A549 (cell line): ENCODE results near the gene ZNF878. TPM values are rescaled to one million over a fixed set of nuclear protein-coding genes. Genes with fewer than 3 reads are reported as not detected.

Experiments
- ATAC-seq, 2 experiments: fragments of 200-7000 bp in 1 of 2; fragments of >200 bp in 1 of 2; cut with Nextera tagmentation in 1 of 2; cut with Tn5 transposase in 1 of 2; 3 replicates each; pipeline versions ENCODE4 v1.8.0 to v1.9.1; 2018 to 2020; ENCODE audit warnings: mild to moderate bottlenecking in 1 of 2, moderate library complexity in 1 of 2
- CTCF ChIA-PET: fragments of 300-600 bp; sonication (Branson Sonifier 250); formaldehyde crosslinking; extraction: SDS; loops from one replicate; lab custom pipeline; 2021; ENCODE audit warnings: antibody characterized with exemption, inconsistent platforms; lab: Yijun Ruan, JAX
- POLR2A ChIA-PET: fragments of 350-600 bp; formaldehyde crosslinking; extraction: SDS; loops from one replicate; lab custom pipeline; 2021; ENCODE audit warnings: antibody characterized with exemption, inconsistent platforms; lab: Yijun Ruan, JAX
- DNase-seq, 2 experiments: peaks; one replicate each; pipeline versions ENCODE4 v3.0.0 to v3.0.0-alpha.2; 2011 to 2016; ENCODE audit warnings: low read depth in 1 of 2, low spot score in 1 of 2
- FAIRE-seq: peaks from 2 replicates; lab custom pipeline; 2011; peaks lifted over from hg19 to GRCh38; lab: Jason Lieb, UNC
- H3K27ac ChIP-seq, 2 experiments: fragments of >200 bp; sonication (Bioruptor Twin); formaldehyde crosslinking; 3 replicates each; pipeline ENCODE4 v1.5.1; 2016 to 2017
- H3K4me1 ChIP-seq: fragments of >200 bp; sonication (Bioruptor Twin); formaldehyde crosslinking; 3 replicates; pipeline ENCODE4 v1.6.1; 2016
- H3K4me2 ChIP-seq: fragments of >200 bp; sonication (Bioruptor Twin); formaldehyde crosslinking; 3 replicates; pipeline ENCODE4 v1.6.1; 2016
- H3K4me3 ChIP-seq: fragments of >200 bp; sonication (Bioruptor Twin); formaldehyde crosslinking; 3 replicates; pipeline ENCODE4 v1.5.1; 2016
- H3K9me3 ChIP-seq: fragments of >200 bp; sonication (Bioruptor Twin); formaldehyde crosslinking; 3 replicates; pipeline ENCODE4 v1.6.1; 2016
- CBX2 ChIP-seq: fragments of 200-600 bp; sonication (generic); IDR thresholded peaks from 2 replicates; pipeline ENCODE4 v1.6.1; 2016; ENCODE audit warnings: low read depth, mild to moderate bottlenecking, borderline replicate concordance
- CBX8 ChIP-seq: fragments of 200-600 bp; sonication (generic); IDR thresholded peaks from 2 replicates; pipeline ENCODE4 v1.6.1; 2016
- CEBPB ChIP-seq, 2 experiments: fragments of >200 bp in 1 of 2; sonication (Bioruptor Twin) in 1 of 2; formaldehyde crosslinking in 1 of 2; IDR thresholded peaks; 2 replicates each; pipeline ENCODE4 v1.6.1; 2012 to 2016
- CHD2 ChIP-seq: fragments of 150-350 bp; IDR thresholded peaks from 2 replicates; pipeline ENCODE4 v1.6.1; 2014; ENCODE audit warnings: low read length; ENCODE audit not compliant: partially characterized antibody
- ELK1 ChIP-seq: fragments of 150-350 bp; IDR thresholded peaks from 2 replicates; pipeline ENCODE4 v1.6.1; 2014; ENCODE audit warnings: low read depth, mild to moderate bottlenecking, low read length
- ESRRA ChIP-seq: fragments of 150-350 bp; IDR thresholded peaks from 2 replicates; pipeline ENCODE4 v1.6.1; 2014; ENCODE audit warnings: mild to moderate bottlenecking, low read length, borderline replicate concordance
- GATA3 ChIP-seq: IDR thresholded peaks from 2 replicates; pipeline ENCODE4 v1.6.1; 2012; ENCODE audit warnings: borderline replicate concordance
- HOXB5 ChIP-seq: fragments of 250-450 bp; sonication (Bioruptor Pico); IDR thresholded peaks from 2 replicates; pipeline ENCODE4 v1.5.0; 2020; ENCODE audit warnings: mild to moderate bottlenecking, moderate library complexity
- KDM5A ChIP-seq: fragments of 200-600 bp; sonication (generic); IDR thresholded peaks from 2 replicates; pipeline ENCODE4 v1.6.1; 2016; ENCODE audit warnings: antibody characterized with exemption, mild to moderate bottlenecking
- MAZ ChIP-seq: fragments of 150-350 bp; IDR thresholded peaks from 2 replicates; pipeline ENCODE4 v1.6.1; 2014; ENCODE audit warnings: antibody characterized with exemption, low read depth, low read length, borderline replicate concordance
- NPAS2 ChIP-seq: fragments of 250-450 bp; sonication (Bioruptor Pico); IDR thresholded peaks from 2 replicates; pipeline ENCODE4 v1.8.0; 2022; ENCODE audit warnings: mild to moderate bottlenecking, moderate library complexity, borderline replicate concordance
- PHF8 ChIP-seq: fragments of 200-600 bp; sonication (generic); IDR thresholded peaks from 2 replicates; pipeline ENCODE4 v1.6.1; 2016; ENCODE audit warnings: low read depth, mild to moderate bottlenecking, antibody characterized with exemption, moderate library complexity, borderline replicate concordance
- RARB ChIP-seq: fragments of 250-450 bp; sonication (Bioruptor Pico); IDR thresholded peaks from 2 replicates; pipeline ENCODE4 v1.8.0; 2021; ENCODE audit warnings: mild to moderate bottlenecking, moderate library complexity
- RCOR1 ChIP-seq: fragments of 150-350 bp; IDR thresholded peaks from 2 replicates; pipeline ENCODE4 v1.6.1; 2014; ENCODE audit warnings: antibody characterized with exemption, low read length, low read depth
- TFCP2L1 ChIP-seq: fragments of 250-450 bp; sonication (Bioruptor Pico); IDR thresholded peaks from 2 replicates; pipeline ENCODE4 v1.5.0; 2021; ENCODE audit warnings: mild to moderate bottlenecking
- TP53 ChIP-seq: fragments of 250-450 bp; sonication (Bioruptor Pico); IDR thresholded peaks from 2 replicates; pipeline ENCODE4 v1.5.0; 2021; ENCODE audit warnings: mild to moderate bottlenecking, moderate library complexity
- USF2 ChIP-seq: fragments of 450-650 bp; IDR thresholded peaks from 2 replicates; pipeline ENCODE4 v1.6.1; 2014; ENCODE audit warnings: antibody characterized with exemption
- ZNF302 ChIP-seq: fragments of 250-450 bp; sonication (Bioruptor Pico); IDR thresholded peaks from 2 replicates; pipeline ENCODE4 v1.9.0; 2021; ENCODE audit warnings: inconsistent platforms, mild to moderate bottlenecking, moderate library complexity
- WGBS: methylation state at CpG from one replicate; pipeline ENCODE4 v1.1.6; 2017; ENCODE audit errors: missing lambda C conversion rate; 5-methylcytosine and 5-hydroxymethylcytosine counted together
- polyA minus RNA-seq: library from RNA; depleted of rRNA, polyadenylated mRNA; stranded (reverse); fragments of >200 nt; gene quantifications from 2 replicates; pipeline ENCODE4 v1.2.3, GENCODE V29; 2011; rRNA and poly(A)+ RNA removed
- polyA plus RNA-seq, 4 experiments: library from polyadenylated mRNA; depleted of rRNA in 3 of 4; stranded (reverse); fragments of >200 nt; fragmentation: RNase III in 1 of 4; extraction: RNeasy Plus Mini Kit Qiagen cat#74134 plus additional on column Dnase treatment in 1 of 4; gene quantifications; 2 replicates in 3 of 4; 3 replicates in 1 of 4; pipeline ENCODE4 v1.2.3, GENCODE V29; 2011 to 2017
- TF ChIP-seq, protein P1 (sequence below): fragments of 250-450 bp; sonication (Bioruptor Pico); IDR thresholded peaks from 2 replicates; pipeline ENCODE4 v1.5.0; 2020; ENCODE audit warnings: low read depth, mild to moderate bottlenecking, moderate library complexity
- TF ChIP-seq, protein P2 (sequence below): fragments of >200 bp; sonication (Bioruptor Twin); formaldehyde crosslinking; IDR thresholded peaks from 2 replicates; pipeline ENCODE4 v1.6.1; 2016
- TF ChIP-seq, protein P3 (sequence below): IDR thresholded peaks from 2 replicates; pipeline ENCODE4 v1.6.1; 2012; ENCODE audit warnings: low read depth, borderline replicate concordance

Gene ZNF878
- polyA plus RNA-seq (2011; rRNA removed) (not detected in 2 replicates), polyA plus RNA-seq (2017; fragmentation: RNase III; extraction: RNeasy Plus Mini Kit Qiagen cat#74134 plus additional on column Dnase treatment) (not detected in 3 replicates), polyA minus RNA-seq (not detected in 2 replicates)
- not detected in 2 replicates for polyA plus RNA-seq (2012; cell fraction: cytosol; rRNA removed)
- not detected in 2 replicates for polyA plus RNA-seq (2012; cell fraction: nucleus; rRNA removed)

GRCh38 chr19:12052497-12053169, at the start of gene ZNF878:
TSS of gene ZNF878 (minus strand) at chr19:12052961. CDS start at chr19:12052801, 160 bp downstream.
- 28% methylated on average over 16 of the region's 46 CpGs for WGBS
- FAIRE-seq = no peak

GRCh38 chr19:12098040-12098439, 45.3 kb upstream of the ZNF878 start:
- Histone ChIP-seq H3K9me3 (peaks cover 4% of the 10 kb centered on the region; the same call in 1 of the 3 replicates), H3K4me1 (no peaks in the 10 kb centered on the region), H3K27ac (no peak overlapping the region), H3K4me3 (no peak overlapping the region), H3K4me2 (no peak overlapping the region)
- POLR2A ChIA-PET = no interaction called here
- DNase-seq = no peak
- WGBS = 22% methylated on average over 9 of the region's 9 CpGs
- no peak for FAIRE-seq
- TF ChIP-seq PHF8 = no peak
- TF ChIP-seq TP53 (CRISPR knock-in tag) = no peak
- no peak for TF ChIP-seq ESRRA
- TF ChIP-seq TFCP2L1 (CRISPR knock-in tag) = no peak
- TF ChIP-seq, protein P1, sequence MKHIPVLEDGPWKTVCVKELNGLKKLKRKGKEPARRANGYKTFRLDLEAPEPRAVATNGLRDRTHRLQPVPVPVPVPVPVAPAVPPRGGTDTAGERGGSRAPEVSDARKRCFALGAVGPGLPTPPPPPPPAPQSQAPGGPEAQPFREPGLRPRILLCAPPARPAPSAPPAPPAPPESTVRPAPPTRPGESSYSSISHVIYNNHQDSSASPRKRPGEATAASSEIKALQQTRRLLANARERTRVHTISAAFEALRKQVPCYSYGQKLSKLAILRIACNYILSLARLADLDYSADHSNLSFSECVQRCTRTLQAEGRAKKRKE (CRISPR knock-in tag) = no peak
- no peak for TF ChIP-seq ZNF302
- no peak for TF ChIP-seq MAZ
- TF ChIP-seq KDM5A = no peak
- no peak for TF ChIP-seq CBX8
- no peak for TF ChIP-seq NPAS2 (CRISPR knock-in tag)
- no peak for TF ChIP-seq CBX2
- TF ChIP-seq GATA3 = no peak
- no peak for TF ChIP-seq RARB (CRISPR knock-in tag)
- TF ChIP-seq, protein P2, sequence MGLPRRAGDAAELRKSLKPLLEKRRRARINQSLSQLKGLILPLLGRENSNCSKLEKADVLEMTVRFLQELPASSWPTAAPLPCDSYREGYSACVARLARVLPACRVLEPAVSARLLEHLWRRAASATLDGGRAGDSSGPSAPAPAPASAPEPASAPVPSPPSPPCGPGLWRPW = no peak
- TF ChIP-seq CEBPB (IDR thresholded peaks at IDR 0.05) = no peak
- CTCF ChIA-PET = no interaction called here
- no peak for ATAC-seq

More at GRCh38 chr19:12052497-12053169, at the start of gene ZNF878:
- Histone ChIP-seq H3K4me1 (no peaks in the 10 kb centered on the region), H3K4me2 (no peak within 1 kb of the TSS), H3K9me3 (no peaks in the 10 kb centered on the region; the same call in 2 of the 3 replicates), H3K4me3 (no peak within 1 kb of the TSS), H3K27ac (no peak within 1 kb of the TSS)
- ChIA-PET POLR2A (no interaction called here), CTCF (no interaction called here)
- DNase-seq = no peak
- no peak for TF ChIP-seq USF2
- TF ChIP-seq, protein P3, sequence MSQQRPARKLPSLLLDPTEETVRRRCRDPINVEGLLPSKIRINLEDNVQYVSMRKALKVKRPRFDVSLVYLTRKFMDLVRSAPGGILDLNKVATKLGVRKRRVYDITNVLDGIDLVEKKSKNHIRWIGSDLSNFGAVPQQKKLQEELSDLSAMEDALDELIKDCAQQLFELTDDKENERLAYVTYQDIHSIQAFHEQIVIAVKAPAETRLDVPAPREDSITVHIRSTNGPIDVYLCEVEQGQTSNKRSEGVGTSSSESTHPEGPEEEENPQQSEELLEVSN = no peak
- no peak for TF ChIP-seq HOXB5 (CRISPR knock-in tag)
- TF ChIP-seq ELK1 = no peak
- TF ChIP-seq RCOR1 = no peak
- TF ChIP-seq CHD2 = no peak
- no peak for ATAC-seq
